GM12874 (cell line): Measurements from ENCODE around the gene SNTA1.

Experiments used
- TF ChIP-seq, protein P1 (sequence below): IDR thresholded peaks from 2 replicates; pipeline ENCODE4 v1.5.1; 2011; ENCODE audit warnings: low read depth, mild to moderate bottlenecking, control low read depth, low read length, moderate library complexity; ENCODE audit not compliant: insufficient read depth

SNTA1 gene

GRCh38 chr20:33377366-33377765 lies 66.2 kb downstream of the SNTA1 start:
- TF ChIP-seq, protein P1, sequence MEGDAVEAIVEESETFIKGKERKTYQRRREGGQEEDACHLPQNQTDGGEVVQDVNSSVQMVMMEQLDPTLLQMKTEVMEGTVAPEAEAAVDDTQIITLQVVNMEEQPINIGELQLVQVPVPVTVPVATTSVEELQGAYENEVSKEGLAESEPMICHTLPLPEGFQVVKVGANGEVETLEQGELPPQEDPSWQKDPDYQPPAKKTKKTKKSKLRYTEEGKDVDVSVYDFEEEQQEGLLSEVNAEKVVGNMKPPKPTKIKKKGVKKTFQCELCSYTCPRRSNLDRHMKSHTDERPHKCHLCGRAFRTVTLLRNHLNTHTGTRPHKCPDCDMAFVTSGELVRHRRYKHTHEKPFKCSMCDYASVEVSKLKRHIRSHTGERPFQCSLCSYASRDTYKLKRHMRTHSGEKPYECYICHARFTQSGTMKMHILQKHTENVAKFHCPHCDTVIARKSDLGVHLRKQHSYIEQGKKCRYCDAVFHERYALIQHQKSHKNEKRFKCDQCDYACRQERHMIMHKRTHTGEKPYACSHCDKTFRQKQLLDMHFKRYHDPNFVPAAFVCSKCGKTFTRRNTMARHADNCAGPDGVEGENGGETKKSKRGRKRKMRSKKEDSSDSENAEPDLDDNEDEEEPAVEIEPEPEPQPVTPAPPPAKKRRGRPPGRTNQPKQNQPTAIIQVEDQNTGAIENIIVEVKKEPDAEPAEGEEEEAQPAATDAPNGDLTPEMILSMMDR = no peak

GRCh38 chr20:33373735-33374605 lies 69.6 kb downstream of the SNTA1 start:
- TF ChIP-seq, protein P1 = no peak

GRCh38 chr20:33372993-33373441 lies 70.5 kb downstream of the SNTA1 start:
- TF ChIP-seq, protein P1 = no peak

DNA sequence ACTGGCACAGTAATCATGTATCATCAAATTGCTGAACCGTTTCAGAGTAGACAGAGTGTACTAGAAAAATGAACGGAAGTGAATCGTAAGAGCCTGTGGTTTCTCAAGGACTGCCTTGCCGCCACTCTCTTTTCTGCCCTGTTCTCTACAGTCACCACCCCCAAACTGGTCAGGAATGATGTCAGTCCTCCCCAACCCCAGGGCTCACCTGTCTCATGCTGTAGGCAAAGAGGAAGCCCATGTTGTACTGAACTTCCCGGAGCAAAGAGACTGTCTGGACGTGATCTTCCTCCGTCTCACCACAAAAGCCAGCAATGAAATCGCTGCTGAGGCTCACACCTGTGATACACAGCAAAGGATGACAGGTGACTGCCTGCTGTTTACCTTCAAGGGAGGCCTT lies 73.3 kb downstream of the SNTA1 start:
- TF ChIP-seq, protein P1 = no peak

DNA sequence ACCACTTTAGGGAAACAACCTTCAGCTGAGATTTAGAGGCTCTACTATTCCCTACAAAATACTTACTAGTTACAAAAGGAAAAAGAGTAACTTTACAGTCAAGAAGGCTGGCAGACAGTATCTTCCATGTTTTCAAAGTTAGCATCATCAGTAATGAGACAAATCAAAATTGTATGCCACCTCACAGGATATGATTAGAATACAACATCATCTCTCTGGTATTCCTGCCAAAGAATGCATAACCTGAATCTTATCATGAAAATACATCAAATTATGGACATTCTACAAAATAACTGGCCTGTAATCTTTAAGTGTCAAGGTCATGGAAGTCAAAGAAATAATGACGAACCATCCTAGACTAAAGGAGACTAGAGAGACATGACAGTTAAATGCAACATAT lies 80.7 kb downstream of the SNTA1 start:
- TF ChIP-seq, protein P1 = no peak

GRCh38 chr20:33359399-33360261 lies 83.9 kb downstream of the SNTA1 start:
- TF ChIP-seq, protein P1 = no peak
